CD4-positive, alpha-beta T cell (primary cell): ENCODE data around the gene HEXD. TPM values are rescaled to one million over a fixed set of nuclear protein-coding genes. Genes with fewer than 3 reads are reported as not detected.
A peak's percentile ranks its signal among the peaks of the same experiment; 100 is the strongest.

Source experiments
- ATAC-seq: fragments of 200-7000 bp; cut with Tn5 transposase; one replicate; pipeline ENCODE4 v1.10.0; 2022; ENCODE audit warnings: mild to moderate bottlenecking; ENCODE audit not compliant: poor library complexity
- CTCF ChIA-PET: fragments of 350-600 bp; sonication (Branson Sonifier 250); formaldehyde crosslinking; loops from one replicate; lab custom pipeline; 2021; ENCODE audit warnings: antibody characterized with exemption, inconsistent platforms; lab: Charles Lee
- POLR2A ChIA-PET: fragments of 350-600 bp; sonication (Branson Sonifier 250); formaldehyde crosslinking; loops from one replicate; lab custom pipeline; 2021; ENCODE audit warnings: antibody characterized with exemption, inconsistent platforms; lab: Charles Lee
- DNase-seq, 14 experiments: peaks; one replicate each; pipeline ENCODE4 v3.0.0-alpha.2; 2013 to 2020; ENCODE audit warnings: mixed read lengths in 2 of 14
- H3K27ac ChIP-seq, 2 donors: one replicate each; pipeline versions ENCODE4 v1.5.1 to v1.7.0; 2013; ENCODE audit warnings: low read length in 2 of 2, low read depth in 1 of 2, mild to moderate bottlenecking in 1 of 2
- H3K27me3 ChIP-seq, 2 experiments: 1 replicate in 1 of 2; 2 replicates in 1 of 2; pipeline versions ENCODE4 v1.6.1 to v1.7.0; 2013; ENCODE audit warnings: low read length in 2 of 2, control low read depth in 1 of 2, mild to moderate bottlenecking in 1 of 2, moderate library complexity in 1 of 2; ENCODE audit not compliant: insufficient read depth in 2 of 2, control insufficient read depth in 1 of 2
- H3K36me3 ChIP-seq: one replicate; pipeline ENCODE4 v1.6.1; 2013; ENCODE audit warnings: low read length, control low read depth; ENCODE audit not compliant: insufficient read depth
- H3K4me1 ChIP-seq: one replicate; pipeline ENCODE4 v1.6.1; 2013; ENCODE audit warnings: low read length, control low read depth; ENCODE audit not compliant: insufficient read depth
- H3K4me3 ChIP-seq: one replicate; pipeline ENCODE4 v1.5.1; 2013; ENCODE audit warnings: mild to moderate bottlenecking, low read length, moderate library complexity
- H3K9me3 ChIP-seq, 2 experiments: 1 replicate in 1 of 2; 2 replicates in 1 of 2; pipeline versions ENCODE4 v1.6.1 to v1.7.0; 2013; ENCODE audit warnings: low read length in 2 of 2, mild to moderate bottlenecking in 2 of 2, control low read depth in 1 of 2, moderate library complexity in 1 of 2; ENCODE audit not compliant: control insufficient read depth in 1 of 2, insufficient read depth in 1 of 2
- H3K27ac Mint-ChIP-seq: one replicate; pipeline ENCODE4 v1.8.0; 2020; ENCODE audit warnings: mixed read lengths
- H3K27me3 Mint-ChIP-seq: one replicate; pipeline ENCODE4 v1.8.0; 2021; ENCODE audit warnings: mixed read lengths
- H3K36me3 Mint-ChIP-seq: one replicate; pipeline ENCODE4 v1.8.0; 2021; ENCODE audit warnings: low read depth, mixed read lengths
- H3K4me1 Mint-ChIP-seq: one replicate; pipeline ENCODE4 v1.8.0; 2021; ENCODE audit warnings: low read depth, mixed read lengths
- H3K4me3 Mint-ChIP-seq: one replicate; pipeline ENCODE4 v1.8.0; 2020; ENCODE audit warnings: mild to moderate bottlenecking, mixed read lengths
- H3K9me3 Mint-ChIP-seq: one replicate; pipeline ENCODE4 v1.8.0; 2020; ENCODE audit warnings: mixed read lengths
- intact Hi-C, 2 experiments: fragments of 100-400 bp; cut with DNase I in 1 of 2; cut with micrococcal nuclease in 1 of 2; formaldehyde crosslinking; loops; one replicate each; pipeline versions ENCODE4 v1.15.1 to v1.9.0; 2023 to 2025; cut with DNase I, micrococcal nuclease
- polyA plus RNA-seq, 2 donors: library from polyadenylated mRNA; unstranded; fragments of 120-200 nt; gene quantifications; one replicate each; pipeline ENCODE4 v1.2.1, GENCODE V29; 2013
- total RNA-seq, 174 experiments: library from RNA in 2 of 174; stranded (reverse) in 2 of 174; gene quantifications; one replicate each; pipeline ENCODE4 v1.2.3 and lab custom pipeline; 2021 to 2026
- TF ChIP-seq, protein P1 (sequence below): fragments of 200-600 bp; IDR thresholded peaks from one replicate; pipeline ENCODE4 v1.8.0; 2022; ENCODE audit warnings: antibody characterized with exemption, mild to moderate bottlenecking

HEXD gene
- total RNA-seq: 10 to 100 TPM; 27.8 to 31.2 TPM
- polyA plus RNA-seq (2013, experiment 1 of 2): 55.7 TPM
- polyA plus RNA-seq (2013, experiment 2 of 2): 54.4 TPM
- total RNA-seq (lab: John Stamatoyannopoulos, UW): 11.8 to 130 (median 31.7) reads per million in 172 experiments

- Mint-ChIP-seq H3K27ac (peak within 1 kb of the TSS; percentile 78), H3K4me3 (peak within 1 kb of the TSS; percentile 85), H3K27me3 (no peaks in the 10 kb centered on the region), H3K9me3 (no peaks in the 10 kb centered on the region), H3K36me3 (peaks cover 32% of the 10 kb centered on the region), H3K4me1 (peaks cover 32% of the 10 kb centered on the region)
- TF ChIP-seq, protein P1, sequence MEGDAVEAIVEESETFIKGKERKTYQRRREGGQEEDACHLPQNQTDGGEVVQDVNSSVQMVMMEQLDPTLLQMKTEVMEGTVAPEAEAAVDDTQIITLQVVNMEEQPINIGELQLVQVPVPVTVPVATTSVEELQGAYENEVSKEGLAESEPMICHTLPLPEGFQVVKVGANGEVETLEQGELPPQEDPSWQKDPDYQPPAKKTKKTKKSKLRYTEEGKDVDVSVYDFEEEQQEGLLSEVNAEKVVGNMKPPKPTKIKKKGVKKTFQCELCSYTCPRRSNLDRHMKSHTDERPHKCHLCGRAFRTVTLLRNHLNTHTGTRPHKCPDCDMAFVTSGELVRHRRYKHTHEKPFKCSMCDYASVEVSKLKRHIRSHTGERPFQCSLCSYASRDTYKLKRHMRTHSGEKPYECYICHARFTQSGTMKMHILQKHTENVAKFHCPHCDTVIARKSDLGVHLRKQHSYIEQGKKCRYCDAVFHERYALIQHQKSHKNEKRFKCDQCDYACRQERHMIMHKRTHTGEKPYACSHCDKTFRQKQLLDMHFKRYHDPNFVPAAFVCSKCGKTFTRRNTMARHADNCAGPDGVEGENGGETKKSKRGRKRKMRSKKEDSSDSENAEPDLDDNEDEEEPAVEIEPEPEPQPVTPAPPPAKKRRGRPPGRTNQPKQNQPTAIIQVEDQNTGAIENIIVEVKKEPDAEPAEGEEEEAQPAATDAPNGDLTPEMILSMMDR: no peak
- DNase-seq (peak; percentile 69 to 95 (median 83)), ATAC-seq (peak; percentile 85)
- POLR2A ChIA-PET: interaction anchor here (0.6 to 1.4 kb wide), 6 partner anchors 8 to 547 kb away, joined by 3 to 11 read pairs (median 5); partner anchors contain the start of genes ARHGDIA and NARF
- peak within 1 kb of the TSS; percentile 35 to 50 for H3K27ac ChIP-seq
- intact Hi-C loops: loop anchor here (1.0 to 10.0 kb wide), 9 partner anchors 32 to 383 kb away; partner anchors contain the start of genes CYBC1 (in 2 of the 2), DCXR (in 2 of the 2), FOXK2 (in 1 of the 2) and NARF (in 1 of the 2)
- H3K4me3 ChIP-seq: peak within 1 kb of the TSS; percentile 76
- no peaks in the 10 kb centered on the region for H3K27me3 ChIP-seq
- H3K9me3 ChIP-seq: peaks cover 0 to 3% of the 10 kb centered on the region in 2 experiments
- H3K4me1 ChIP-seq: peaks cover 30% of the 10 kb centered on the region
- peaks cover 14% of the 10 kb centered on the region for H3K36me3 ChIP-seq
- CTCF ChIA-PET: interaction anchor here (0.6 to 1.3 kb wide), 3 partner anchors 20 to 182 kb away, joined by 3 to 5 read pairs (median 3); no protein-coding TSS in a partner anchor
Observed at GRCh38 chr17:82418001-82418986, at the start of gene HEXD, which contains the start of gene OGFOD3. HEXD (plus strand) TSS chr17:82418347; CDS start chr17:82419800, 1,453 bp downstream. OGFOD3 (minus strand) TSS chr17:82418586; CDS start chr17:82418485, 101 bp downstream.

- H3K36me3 Mint-ChIP-seq: no peaks in the 10 kb centered on the region
- no peak overlapping the region for H3K27ac Mint-ChIP-seq
- H3K27me3 Mint-ChIP-seq: peaks cover 45% of the 10 kb centered on the region
- intact Hi-C loops: no loop called here
- no peaks in the 10 kb centered on the region for H3K36me3 ChIP-seq
- TF ChIP-seq, protein P1: no peak
- H3K9me3 ChIP-seq: peaks cover 0 to 21% of the 10 kb centered on the region in 2 experiments
- DNase-seq (no peak), ATAC-seq (no peak)
- no peaks in the 10 kb centered on the region for H3K9me3 Mint-ChIP-seq
- H3K4me3 Mint-ChIP-seq: no peak overlapping the region
- peaks cover 22% of the 10 kb centered on the region for H3K4me1 ChIP-seq
- ChIA-PET POLR2A (no interaction called here), CTCF (no interaction called here)
- H3K27ac ChIP-seq: no peak overlapping the region
- no peak overlapping the region for H3K4me3 ChIP-seq
- peaks cover 10% of the 10 kb centered on the region for H3K4me1 Mint-ChIP-seq
- H3K27me3 ChIP-seq: peaks cover 30 to 35% of the 10 kb centered on the region in 2 experiments
Observed at GRCh38 chr17:82369211-82369610, 48.9 kb upstream of the HEXD start.
